Erythroblast (primary cell): ENCODE measurements around the gene DDO.

ENCODE experiments used
- GATA1 ChIP-seq: IDR thresholded peaks from 2 replicates; pipeline ENCODE4 v1.6.1; 2011; ENCODE audit warnings: low read depth, mild to moderate bottlenecking, control low read depth, low read length, moderate library complexity
- POLR2A ChIP-seq: IDR thresholded peaks from 2 replicates; pipeline ENCODE4 v1.6.1; 2011; ENCODE audit warnings: mild to moderate bottlenecking, low read length

DNA sequence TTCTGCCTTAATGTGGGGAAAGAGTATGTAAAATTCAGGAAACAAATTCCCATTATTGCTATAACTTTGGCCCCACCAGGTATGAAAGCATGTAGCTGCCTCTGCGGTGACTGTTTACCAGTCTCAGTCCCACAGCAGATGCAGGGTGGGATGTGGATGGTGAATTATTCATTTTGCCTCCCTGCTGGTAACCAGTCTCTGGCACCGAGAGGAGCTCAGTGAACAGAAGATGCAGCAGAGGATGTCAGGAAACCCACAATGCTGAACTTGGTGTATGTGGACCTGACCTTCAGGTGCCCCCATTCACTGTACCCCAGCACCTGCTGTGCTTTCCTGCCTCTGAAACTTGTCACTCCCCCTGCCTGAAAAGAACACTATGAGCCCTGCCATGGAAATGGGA is 48.4 kb downstream of the DDO start:
- no peak for TF ChIP-seq POLR2A
- no peak for TF ChIP-seq GATA1
